ENCODE results near the gene PAIP2B.

PAIP2B gene

GRCh38 chr2:71150082-71150816 is 76.7 kb downstream of the PAIP2B start:
- TF ChIP-seq ZFP3 (CRISPR knock-in tag; IDR thresholded peaks at IDR 0.05) (no peak), ARNTL (CRISPR knock-in tag; IDR thresholded peaks at IDR 0.05; ENCODE audit: borderline replicate concordance, low read depth) (no peak), PPARA (CRISPR knock-in tag; IDR thresholded peaks at IDR 0.05; ENCODE audit: borderline replicate concordance) (no peak), CSDC2 (CRISPR knock-in tag; IDR thresholded peaks at IDR 0.05) (no peak), PATZ1 (CRISPR knock-in tag; IDR thresholded peaks at IDR 0.05; ENCODE audit: borderline replicate concordance) (no peak), ZC3H10 (CRISPR knock-in tag; IDR thresholded peaks at IDR 0.05) (no peak), ZNF70 (CRISPR knock-in tag; IDR thresholded peaks at IDR 0.05) (no peak), RARB (CRISPR knock-in tag; IDR thresholded peaks at IDR 0.05) (no peak), BACH2 (CRISPR knock-in tag; IDR thresholded peaks at IDR 0.05; ENCODE audit: borderline replicate concordance) (no peak), CREB5 (CRISPR knock-in tag; IDR thresholded peaks at IDR 0.05; ENCODE audit: low read depth) (no peak)
- ATAC-seq, result no peak

GRCh38 chr2:71148506-71149063 is 78.3 kb downstream of the PAIP2B start:
- no peak for ATAC-seq
- TF ChIP-seq ZFP30 (CRISPR knock-in tag; IDR thresholded peaks at IDR 0.05), result no peak
- TF ChIP-seq GLIS3 (CRISPR knock-in tag; IDR thresholded peaks at IDR 0.05), result no peak

- TF ChIP-seq ZNF565 (CRISPR knock-in tag; conservative IDR thresholded peaks at IDR 0.05; ENCODE audit: low read depth), result no peak
- TF ChIP-seq ZC3H10 (CRISPR knock-in tag; IDR thresholded peaks at IDR 0.05), result no peak
- TF ChIP-seq ARNTL (CRISPR knock-in tag; IDR thresholded peaks at IDR 0.05; ENCODE audit: borderline replicate concordance, low read depth), result no peak
- TF ChIP-seq TCF4 (CRISPR knock-in tag; IDR thresholded peaks at IDR 0.05; ENCODE audit: borderline replicate concordance), result no peak
- no peak for TF ChIP-seq ZFP3 (CRISPR knock-in tag; IDR thresholded peaks at IDR 0.05)
- no peak for TF ChIP-seq ZNF8 (CRISPR knock-in tag; IDR thresholded peaks at IDR 0.05)
- TF ChIP-seq ZNF70 (CRISPR knock-in tag; IDR thresholded peaks at IDR 0.05), result no peak
- no peak for TF ChIP-seq PPARA (CRISPR knock-in tag; IDR thresholded peaks at IDR 0.05; ENCODE audit: borderline replicate concordance)
- TF ChIP-seq CSRNP3 (CRISPR knock-in tag; IDR thresholded peaks at IDR 0.05), result no peak
- no peak for ATAC-seq
Observed at GRCh38 chr2:71143782-71144181, 83.1 kb downstream of the PAIP2B start.

- ATAC-seq, result no peak
- no peak for TF ChIP-seq ZNF565 (CRISPR knock-in tag; conservative IDR thresholded peaks at IDR 0.05; ENCODE audit: low read depth)
- no peak for TF ChIP-seq CSRNP3 (CRISPR knock-in tag; IDR thresholded peaks at IDR 0.05)
- TF ChIP-seq ZNF70 (CRISPR knock-in tag; IDR thresholded peaks at IDR 0.05), result no peak
- no peak for TF ChIP-seq TCF4 (CRISPR knock-in tag; IDR thresholded peaks at IDR 0.05; ENCODE audit: borderline replicate concordance)
Observed at GRCh38 chr2:71136174-71136573, 90.7 kb downstream of the PAIP2B start.

GRCh38 chr2:71133603-71134002 is 93.3 kb downstream of the PAIP2B start:
- ATAC-seq, result no peak
- no peak for TF ChIP-seq GLIS3 (CRISPR knock-in tag; IDR thresholded peaks at IDR 0.05)
- TF ChIP-seq ZFP30 (CRISPR knock-in tag; IDR thresholded peaks at IDR 0.05), result no peak
- TF ChIP-seq OSR1 (CRISPR knock-in tag; IDR thresholded peaks at IDR 0.05), result no peak
- no peak for TF ChIP-seq TSHZ2 (CRISPR knock-in tag; IDR thresholded peaks at IDR 0.05)
- no peak for TF ChIP-seq ZNF8 (CRISPR knock-in tag; IDR thresholded peaks at IDR 0.05)
- no peak for TF ChIP-seq BACH2 (CRISPR knock-in tag; IDR thresholded peaks at IDR 0.05; ENCODE audit: borderline replicate concordance)
- TF ChIP-seq ZNF70 (CRISPR knock-in tag; IDR thresholded peaks at IDR 0.05), result no peak
- TF ChIP-seq ZFP3 (CRISPR knock-in tag; IDR thresholded peaks at IDR 0.05), result no peak
- no peak for TF ChIP-seq ARNTL (CRISPR knock-in tag; IDR thresholded peaks at IDR 0.05; ENCODE audit: borderline replicate concordance, low read depth)
- TF ChIP-seq CSDC2 (CRISPR knock-in tag; IDR thresholded peaks at IDR 0.05), result no peak
- TF ChIP-seq TCF4 (CRISPR knock-in tag; IDR thresholded peaks at IDR 0.05; ENCODE audit: borderline replicate concordance), result no peak
- no peak for TF ChIP-seq CREB5 (CRISPR knock-in tag; IDR thresholded peaks at IDR 0.05; ENCODE audit: low read depth)
- TF ChIP-seq POU6F1 (CRISPR knock-in tag; IDR thresholded peaks at IDR 0.05; ENCODE audit: borderline replicate concordance, low read depth), result no peak

Data from SK-N-SH treated with all-trans-retinoic acid at 6 μM for 48 hours (cell line).